GM19035 (cell line): ENCODE results near the gene PITX2.

Experiments used
- ATAC-seq: cut with Tn5 transposase; IDR thresholded peaks from one replicate; pipeline ENCODE4 v1.9.1; 2021; ENCODE audit not compliant: unreplicated experiment

The PITX2 gene

GRCh38 chr4:110622841-110623717, at the start of gene PITX2:
Gene PITX2 (minus strand): TSS chr4:110623077. CDS start chr4:110622460, 617 bp downstream.
- ATAC-seq, result no peak

- ATAC-seq, result no peak
These were observed 48.8 kb upstream of the PITX2 start for GRCh38 chr4:110671679-110672078.

GRCh38 chr4:110669663-110670062, 46.8 kb upstream of the PITX2 start:
- ATAC-seq, result no peak

- no peak for ATAC-seq
These were observed 45.8 kb upstream of the PITX2 start for GRCh38 chr4:110668463-110669235.

GRCh38 chr4:110667670-110668069, 44.8 kb upstream of the PITX2 start:
- ATAC-seq, result no peak

- ATAC-seq, result no peak
These were observed 43.2 kb upstream of the PITX2 start for GRCh38 chr4:110666030-110666429.

GRCh38 chr4:110663738-110664444, 41.0 kb upstream of the PITX2 start:
- ATAC-seq, result no peak

- ATAC-seq, result no peak
These were observed 40.3 kb upstream of the PITX2 start for GRCh38 chr4:110663206-110663605.

GRCh38 chr4:110660755-110661154, 37.9 kb upstream of the PITX2 start:
- ATAC-seq, result no peak

- ATAC-seq, result no peak
These were observed 31.4 kb upstream of the PITX2 start for GRCh38 chr4:110654254-110654635.

GRCh38 chr4:110653321-110654253, 30.7 kb upstream of the PITX2 start:
- no peak for ATAC-seq

GRCh38 chr4:110644008-110644407, 21.1 kb upstream of the PITX2 start:
- ATAC-seq, result no peak

GRCh38 chr4:110643096-110643495, 20.2 kb upstream of the PITX2 start:
- no peak for ATAC-seq

GRCh38 chr4:110641218-110641617, 18.3 kb upstream of the PITX2 start:
- ATAC-seq, result no peak

GRCh38 chr4:110640576-110640975, 17.7 kb upstream of the PITX2 start:
- no peak for ATAC-seq

- ATAC-seq, result no peak
These were observed 16.6 kb upstream of the PITX2 start for GRCh38 chr4:110639207-110640090.

- no peak for ATAC-seq
These were observed 15.3 kb upstream of the PITX2 start for GRCh38 chr4:110638089-110638746.

- no peak for ATAC-seq
These were observed 14.7 kb upstream of the PITX2 start for GRCh38 chr4:110637408-110638088.
